H1 (cell line): ENCODE data around the gene CDH18. TPM values are rescaled to one million over a fixed set of nuclear protein-coding genes. Genes with fewer than 3 reads are reported as not detected.

Experiments used
- ASH2L ChIP-seq: fragments of 200-600, 300-600 bp; sonication (generic); IDR thresholded peaks from one replicate; pipeline ENCODE4 v1.7.1; 2017; ENCODE audit warnings: low read length
- CHD7 ChIP-seq: fragments of 300-600 bp; sonication (generic); IDR thresholded peaks from 2 replicates; pipeline ENCODE4 v1.7.1; 2012; ENCODE audit warnings: low read length, moderate library complexity, mild to moderate bottlenecking, inconsistent platforms; ENCODE audit not compliant: insufficient replicate concordance
- GABPA ChIP-seq: IDR thresholded peaks from 2 replicates; pipeline ENCODE4 v1.6.1; 2011; ENCODE audit warnings: mild to moderate bottlenecking, low read length, moderate library complexity, borderline replicate concordance; ENCODE audit not compliant: insufficient read depth
- SP4 ChIP-seq: IDR thresholded peaks from 2 replicates; pipeline ENCODE4 v1.6.1; 2012; ENCODE audit warnings: low read length, inconsistent platforms
- YY1 ChIP-seq: IDR thresholded peaks from 2 replicates; pipeline ENCODE4 v1.6.1; 2011; ENCODE audit warnings: low read depth, mild to moderate bottlenecking, low read length
- polyA plus RNA-seq, 7 experiments: library from polyadenylated mRNA; depleted of rRNA in 3 of 7; stranded (reverse) in 5 of 7; unstranded in 2 of 7; fragments of >200 nt in 5 of 7; fragments of 200-250 nt in 2 of 7; gene quantifications; 1 replicate in 5 of 7; 2 replicates in 1 of 7; 4 replicates in 1 of 7; pipeline versions ENCODE4 v1.2.1 to v1.2.3, GENCODE V29; 2011 to 2013; ENCODE audit warnings: missing spikeins in 2 of 7, mixed read lengths in 2 of 7
- total RNA-seq: library from RNA; stranded (reverse); fragmentation: NEBNext Ultra II Directional; extraction: Animal tissue kit (Norgen Biotek cat#: 25700); gene quantifications from 2 replicates; pipeline ENCODE4 v1.2.1, GENCODE V29; 2021

Gene CDH18
- total and polyA plus RNA-seq, 2 of the 8 experiments (the other 6 are each of a cell fraction or from before 2014, with no cell fraction given): 0.30 to 0.32 TPM

- TF ChIP-seq CHD7 (no peak), ASH2L (no peak), SP4 (no peak), YY1 (no peak), GABPA (no peak)
Observed at GRCh38 chr5:19930451-19930850, 57.5 kb downstream of the CDH18 start (continued).
